ENCODE data around the gene PACRG.

- TF ChIP-seq CTCF (IDR thresholded peaks at IDR 0.05) (no peak), POLR2A (IDR thresholded peaks at IDR 0.05) (no peak)
These were observed 106.0 kb downstream of the PACRG start for GRCh38 chr6:162833776-162834175.
